ENCODE data around the gene DCAF8L2.

DNA sequence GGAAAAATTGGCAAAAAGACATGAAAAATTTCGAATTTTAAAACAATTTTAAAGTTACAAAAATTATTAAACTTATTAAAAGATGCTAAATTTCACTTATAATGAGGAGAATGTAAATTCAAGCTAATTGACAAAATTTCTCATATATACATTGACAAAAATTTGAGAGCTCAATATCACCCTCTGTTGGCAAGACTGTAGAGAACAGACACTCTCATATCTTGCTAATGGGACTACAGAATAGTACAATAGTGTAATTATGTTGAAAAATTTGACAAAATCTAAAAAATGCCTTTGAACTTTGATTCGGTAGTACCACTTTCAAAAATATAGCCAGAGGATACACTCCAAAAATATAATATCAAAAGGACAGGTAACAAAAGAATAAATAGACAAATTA lies 29.8 kb downstream of the DCAF8L2 start:
- TF ChIP-seq CEBPB (IDR thresholded peaks at IDR 0.05) (no peak), TEAD4 (IDR thresholded peaks at IDR 0.05) (no peak), RAD21 (IDR thresholded peaks at IDR 0.05; ENCODE audit: low read depth) (peak; percentile 29; the same call in 1 of the 2 replicates), FOXM1 (IDR thresholded peaks at IDR 0.05; ENCODE audit: borderline replicate concordance, low read depth) (no peak), NFIC (IDR thresholded peaks at IDR 0.05) (no peak), YY1 (IDR thresholded peaks at IDR 0.05; ENCODE audit: low read depth) (no peak), TAF1 (IDR thresholded peaks at IDR 0.05; ENCODE audit: low read depth) (no peak), EP300 (IDR thresholded peaks at IDR 0.05; ENCODE audit: borderline replicate concordance) (no peak), ZBTB7A (IDR thresholded peaks at IDR 0.05; ENCODE audit: low read depth) (no peak), TCF12 (IDR thresholded peaks at IDR 0.05; ENCODE audit: low read depth) (no peak), EGR1 (IDR thresholded peaks at IDR 0.05) (no peak)
- TF ChIP-seq, protein P1, sequence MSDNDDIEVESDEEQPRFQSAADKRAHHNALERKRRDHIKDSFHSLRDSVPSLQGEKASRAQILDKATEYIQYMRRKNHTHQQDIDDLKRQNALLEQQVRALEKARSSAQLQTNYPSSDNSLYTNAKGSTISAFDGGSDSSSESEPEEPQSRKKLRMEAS (IDR thresholded peaks at IDR 0.05) = no peak
- TF ChIP-seq, protein P2, sequence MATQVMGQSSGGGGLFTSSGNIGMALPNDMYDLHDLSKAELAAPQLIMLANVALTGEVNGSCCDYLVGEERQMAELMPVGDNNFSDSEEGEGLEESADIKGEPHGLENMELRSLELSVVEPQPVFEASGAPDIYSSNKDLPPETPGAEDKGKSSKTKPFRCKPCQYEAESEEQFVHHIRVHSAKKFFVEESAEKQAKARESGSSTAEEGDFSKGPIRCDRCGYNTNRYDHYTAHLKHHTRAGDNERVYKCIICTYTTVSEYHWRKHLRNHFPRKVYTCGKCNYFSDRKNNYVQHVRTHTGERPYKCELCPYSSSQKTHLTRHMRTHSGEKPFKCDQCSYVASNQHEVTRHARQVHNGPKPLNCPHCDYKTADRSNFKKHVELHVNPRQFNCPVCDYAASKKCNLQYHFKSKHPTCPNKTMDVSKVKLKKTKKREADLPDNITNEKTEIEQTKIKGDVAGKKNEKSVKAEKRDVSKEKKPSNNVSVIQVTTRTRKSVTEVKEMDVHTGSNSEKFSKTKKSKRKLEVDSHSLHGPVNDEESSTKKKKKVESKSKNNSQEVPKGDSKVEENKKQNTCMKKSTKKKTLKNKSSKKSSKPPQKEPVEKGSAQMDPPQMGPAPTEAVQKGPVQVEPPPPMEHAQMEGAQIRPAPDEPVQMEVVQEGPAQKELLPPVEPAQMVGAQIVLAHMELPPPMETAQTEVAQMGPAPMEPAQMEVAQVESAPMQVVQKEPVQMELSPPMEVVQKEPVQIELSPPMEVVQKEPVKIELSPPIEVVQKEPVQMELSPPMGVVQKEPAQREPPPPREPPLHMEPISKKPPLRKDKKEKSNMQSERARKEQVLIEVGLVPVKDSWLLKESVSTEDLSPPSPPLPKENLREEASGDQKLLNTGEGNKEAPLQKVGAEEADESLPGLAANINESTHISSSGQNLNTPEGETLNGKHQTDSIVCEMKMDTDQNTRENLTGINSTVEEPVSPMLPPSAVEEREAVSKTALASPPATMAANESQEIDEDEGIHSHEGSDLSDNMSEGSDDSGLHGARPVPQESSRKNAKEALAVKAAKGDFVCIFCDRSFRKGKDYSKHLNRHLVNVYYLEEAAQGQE (IDR thresholded peaks at IDR 0.05; ENCODE audit: low read depth) = no peak
- TF ChIP-seq, protein P3, sequence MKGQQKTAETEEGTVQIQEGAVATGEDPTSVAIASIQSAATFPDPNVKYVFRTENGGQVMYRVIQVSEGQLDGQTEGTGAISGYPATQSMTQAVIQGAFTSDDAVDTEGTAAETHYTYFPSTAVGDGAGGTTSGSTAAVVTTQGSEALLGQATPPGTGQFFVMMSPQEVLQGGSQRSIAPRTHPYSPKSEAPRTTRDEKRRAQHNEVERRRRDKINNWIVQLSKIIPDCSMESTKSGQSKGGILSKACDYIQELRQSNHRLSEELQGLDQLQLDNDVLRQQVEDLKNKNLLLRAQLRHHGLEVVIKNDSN (IDR thresholded peaks at IDR 0.05) = no peak

Data from Ishikawa (cell line).